HCT116 (cell line): Measurements from ENCODE around the gene WSCD2. TPM values are rescaled to one million over a fixed set of nuclear protein-coding genes. Genes with fewer than 3 reads are reported as not detected.

Experiments used
- ATAC-seq: fragments of 200-7000 bp; cut with Tn5 transposase; 2 replicates; pipeline ENCODE4 v1.9.1; 2020; ENCODE audit warnings: mild to moderate bottlenecking, moderate library complexity
- BruUV-seq: library from RNA; stranded (reverse); fragments of 400-500 nt; replicated peaks from 2 replicates; lab custom pipeline; 2021; lab: Mats Ljungman, UMichigan
- CTCF ChIA-PET: fragments of 300-600 bp; sonication (Branson Sonifier 250); formaldehyde crosslinking; loops from one replicate; lab custom pipeline; 2021; ENCODE audit warnings: antibody characterized with exemption; lab: Charles Lee
- POLR2A ChIA-PET: fragments of 300-600, 350-600 bp; sonication (Branson Sonifier 250); formaldehyde crosslinking; loops from one replicate; lab custom pipeline; 2021; ENCODE audit warnings: antibody characterized with exemption; lab: Charles Lee
- RAD21 ChIA-PET, 2 experiments: fragments of 300-600 bp; sonication (Branson Sonifier 250); formaldehyde crosslinking; loops; one replicate each; lab custom pipeline; 2023; ENCODE audit warnings: low total read pairs in 2 of 2; ENCODE audit not compliant: uncharacterized antibody in 2 of 2, unreplicated experiment in 2 of 2, low non-redundant PET in 1 of 2; lab: Charles Lee
- DNase-seq: peaks from one replicate; pipeline ENCODE4 v3.0.0-alpha.2; 2010; ENCODE audit warnings: low read depth, low spot score
- H2AFZ ChIP-seq: fragments of 200-600 bp; shearing (Covaris generic), sonication (generic); 2 replicates; pipeline ENCODE4 v1.6.1; 2017; ENCODE audit warnings: low read depth, mixed run types, mixed read lengths, antibody characterized with exemption, low read length; ENCODE audit not compliant: poor library complexity, severe bottlenecking
- H3K27ac ChIP-seq: 2 replicates; pipeline ENCODE4 v1.5.1; 2012; ENCODE audit warnings: low read depth, low read length
- H3K27me3 ChIP-seq: fragments of 200-600 bp; sonication (generic); 2 replicates; pipeline ENCODE4 v1.6.1; 2016; ENCODE audit warnings: mixed run types, low read length, mixed read lengths; ENCODE audit not compliant: insufficient read depth
- H3K36me3 ChIP-seq, 2 experiments: fragments of 200-500 bp in 1 of 2; fragments of 200-600 bp in 1 of 2; sonication (Bioruptor generic) in 1 of 2; sonication (generic) in 1 of 2; 2 replicates each; pipeline versions ENCODE4 v1.5.1 to v1.6.1; 2014 to 2016; ENCODE audit warnings: low read length in 2 of 2, inconsistent platforms in 1 of 2, mixed read lengths in 1 of 2, mixed run types in 1 of 2; ENCODE audit not compliant: insufficient read depth in 2 of 2, control insufficient read depth in 1 of 2
- H3K4me1 ChIP-seq, 2 experiments: fragments of 200-600 bp in 1 of 2; sonication (generic) in 1 of 2; 2 replicates each; pipeline versions ENCODE4 v1.5.1 to v1.6.1; 2012 to 2017; ENCODE audit warnings: low read length in 2 of 2, inconsistent platforms in 1 of 2, mild to moderate bottlenecking in 1 of 2, mixed read lengths in 1 of 2, mixed run types in 1 of 2, moderate library complexity in 1 of 2; ENCODE audit not compliant: insufficient read depth in 2 of 2, control insufficient read depth in 1 of 2
- H3K4me2 ChIP-seq: fragments of 200-600 bp; sonication (generic); 2 replicates; pipeline ENCODE4 v1.6.1; 2017; ENCODE audit warnings: mixed run types, low read length, mixed read lengths
- H3K4me3 ChIP-seq, 2 experiments: fragments of 200-600 bp in 1 of 2; sonication (generic) in 1 of 2; replicated peaks in 1 of 2; 2 replicates each; pipeline ENCODE4 v1.5.1; 2011 to 2016; ENCODE audit warnings: low read length in 2 of 2, control low read depth in 1 of 2, low read depth in 1 of 2, mild to moderate bottlenecking in 1 of 2, mixed read lengths in 1 of 2, mixed run types in 1 of 2
- H3K79me2 ChIP-seq: fragments of 200-600 bp; sonication (generic); 2 replicates; pipeline ENCODE4 v1.6.1; 2017; ENCODE audit warnings: mild to moderate bottlenecking, mixed run types, low read length, moderate library complexity, mixed read lengths; ENCODE audit not compliant: insufficient read depth
- H3K9ac ChIP-seq: fragments of 200-600 bp; sonication (generic); 2 replicates; pipeline ENCODE4 v1.6.1; 2016; ENCODE audit warnings: low read length, mixed read lengths
- H3K9me2 ChIP-seq: fragments of 200-600 bp; sonication (generic), shearing (Covaris generic); 2 replicates; pipeline ENCODE4 v1.6.1; 2017; ENCODE audit warnings: mixed run types, mild to moderate bottlenecking, moderate library complexity; ENCODE audit not compliant: insufficient read depth
- H3K9me3 ChIP-seq, 2 experiments: fragments of 200-500 bp in 1 of 2; fragments of 200-600 bp in 1 of 2; sonication (Bioruptor generic) in 1 of 2; sonication (generic) in 1 of 2; 2 replicates each; pipeline ENCODE4 v1.6.1; 2014 to 2017; ENCODE audit warnings: low read length in 2 of 2, mixed read lengths in 2 of 2, inconsistent platforms in 1 of 2, low read depth in 1 of 2, mild to moderate bottlenecking in 1 of 2, mixed run types in 1 of 2, moderate library complexity in 1 of 2; ENCODE audit not compliant: control insufficient read depth in 1 of 2, insufficient read depth in 1 of 2
- H4K20me1 ChIP-seq: fragments of 200-600 bp; sonication (generic), shearing (Covaris generic); 2 replicates; pipeline ENCODE4 v1.6.1; 2017; ENCODE audit warnings: mixed run types, mild to moderate bottlenecking, moderate library complexity; ENCODE audit not compliant: insufficient read depth
- ELF1 ChIP-seq: IDR thresholded peaks from 2 replicates; pipeline ENCODE4 v1.6.1; 2012; ENCODE audit warnings: low read depth, borderline replicate concordance
- EZH2phosphoT487 ChIP-seq: fragments of 200-600 bp; IDR thresholded peaks from 2 replicates; pipeline ENCODE4 v1.6.1; 2018; ENCODE audit warnings: antibody characterized with exemption, borderline replicate concordance
- FOSL1 ChIP-seq: IDR thresholded peaks from 2 replicates; pipeline ENCODE4 v1.6.1; 2012; ENCODE audit warnings: low read depth
- JUND ChIP-seq: IDR thresholded peaks from 2 replicates; pipeline ENCODE4 v1.6.1; 2012
- REST ChIP-seq: IDR thresholded peaks from 2 replicates; pipeline ENCODE4 v1.6.1; 2012; ENCODE audit warnings: low read depth
- SIN3A ChIP-seq: IDR thresholded peaks from 2 replicates; pipeline ENCODE4 v1.6.1; 2012; ENCODE audit warnings: low read depth
- TCF7L2 ChIP-seq: IDR thresholded peaks from 2 replicates; pipeline ENCODE4 v1.7.0; 2011; ENCODE audit warnings: borderline replicate concordance, inconsistent platforms; ENCODE audit not compliant: insufficient read depth, insufficient read length; ENCODE audit errors: extremely low read depth
- ZBTB33 ChIP-seq: IDR thresholded peaks from 2 replicates; pipeline ENCODE4 v1.6.1; 2011; ENCODE audit warnings: mild to moderate bottlenecking, low read length, moderate library complexity; ENCODE audit not compliant: insufficient replicate concordance; ENCODE audit errors: extremely low read depth
- ZFX ChIP-seq: fragments of 450-650 bp; IDR thresholded peaks from 2 replicates; pipeline ENCODE4 v1.6.1; 2017
- ZNF274 ChIP-seq: fragments of 200-500 bp; sonication (Bioruptor generic); IDR thresholded peaks from 2 replicates; pipeline ENCODE4 v1.6.1; 2014; ENCODE audit warnings: mild to moderate bottlenecking, low read depth, low read length, inconsistent platforms
- intact Hi-C: fragments of 100-400 bp; cut with micrococcal nuclease; formaldehyde crosslinking; loops from 2 replicates; pipeline ENCODE4 v1.10.0; 2022
- total RNA-seq: library from RNA; stranded (reverse); gene quantifications from one replicate; pipeline ENCODE4 v1.2.1, GENCODE V29; 2021; ENCODE audit not compliant: unreplicated experiment

WSCD2 gene
- total RNA-seq, 1 experiment from 2014 or later, result 0.05 TPM

GRCh38 chr12:108190529-108190928 is 61.4 kb downstream of the WSCD2 start:
- TF ChIP-seq ZBTB33 (no peak), ELF1 (no peak), JUND (no peak), TCF7L2 (no peak), ZFX (no peak), SIN3A (no peak), REST (no peak), FOSL1 (no peak), ZNF274 (no peak), EZH2phosphoT487 (no peak)
- Histone ChIP-seq H3K9ac (no peak overlapping the region), H3K4me1 (no peaks in the 10 kb centered on the region), H3K9me2 (no peaks in the 10 kb centered on the region), H3K27me3 (peaks cover 36% of the 10 kb centered on the region), H3K36me3 (no peaks in the 10 kb centered on the region), H3K27ac (no peak overlapping the region), H3K4me2 (no peak overlapping the region), H2AFZ (no peak overlapping the region), H4K20me1 (no peaks in the 10 kb centered on the region), H3K4me3 (no peak overlapping the region), H3K79me2 (no peaks in the 10 kb centered on the region), H3K9me3 (no peaks in the 10 kb centered on the region)
- BruUV-seq, result no TSS peak
- RAD21 ChIA-PET, result no interaction called here
- intact Hi-C loops, result loop anchor here (5.0 kb wide), 1 partner anchor 198 kb away; no protein-coding TSS in a partner anchor
- no peak for DNase-seq
- POLR2A ChIA-PET, result no interaction called here
- CTCF ChIA-PET, result no interaction called here
- no peak for ATAC-seq
